GM19468 (cell line): ENCODE measurements around the gene LMBRD1.
"Not testable (repeated sequence)": the region's sequence is repeated elsewhere in the genome, so short reads cannot be mapped to it uniquely, and the experiment has no call there.

Source experiments
- ATAC-seq: cut with Tn5 transposase; IDR thresholded peaks from one replicate; pipeline ENCODE4 v1.9.1; 2021; ENCODE audit warnings: mild to moderate bottlenecking, moderate library complexity, moderate number of reproducible peaks; ENCODE audit not compliant: unreplicated experiment; ENCODE audit errors: extremely low read depth

Gene LMBRD1

GRCh38 chr6:69801225-69801624, 4.4 kb upstream of the LMBRD1 start:
- no peak for ATAC-seq

- ATAC-seq = not testable (repeated sequence)
Measured at GRCh38 chr6:69798796-69799195, 2.0 kb upstream of the LMBRD1 start.

- no peak for ATAC-seq
Measured at GRCh38 chr6:69796073-69796641, 653 bp downstream of the LMBRD1 start.

GRCh38 chr6:69795469-69796072, 1.2 kb downstream of the LMBRD1 start:
- peak; percentile 18 for ATAC-seq

GRCh38 chr6:69792292-69792691, 4.5 kb downstream of the LMBRD1 start:
- ATAC-seq = no peak

GRCh38 chr6:69791065-69791471, 5.7 kb downstream of the LMBRD1 start:
- ATAC-seq = peak; percentile 19

GRCh38 chr6:69790629-69791028, 6.2 kb downstream of the LMBRD1 start:
- ATAC-seq = no peak

- ATAC-seq = no peak
Measured at GRCh38 chr6:69789578-69789977, 7.2 kb downstream of the LMBRD1 start.

- not testable (repeated sequence) for ATAC-seq
Measured at GRCh38 chr6:69787436-69787835, 9.4 kb downstream of the LMBRD1 start.

- no peak for ATAC-seq
Measured at GRCh38 chr6:69785697-69786096, 11.1 kb downstream of the LMBRD1 start.

- ATAC-seq = peak; percentile 75
Measured at GRCh38 chr6:69784595-69785377, 12.0 kb downstream of the LMBRD1 start.

- ATAC-seq = no peak
Measured at GRCh38 chr6:69783108-69783507, 13.7 kb downstream of the LMBRD1 start.

GRCh38 chr6:69780585-69781178, 16.1 kb downstream of the LMBRD1 start:
- no peak for ATAC-seq

GRCh38 chr6:69775941-69776340, 20.9 kb downstream of the LMBRD1 start:
- no peak for ATAC-seq

GRCh38 chr6:69775585-69775849, 21.3 kb downstream of the LMBRD1 start:
- ATAC-seq = no peak

GRCh38 chr6:69774740-69775584, 21.8 kb downstream of the LMBRD1 start:
- ATAC-seq = no peak

GRCh38 chr6:69771158-69771906, 25.5 kb downstream of the LMBRD1 start:
- ATAC-seq = no peak

- ATAC-seq = no peak
Measured at GRCh38 chr6:69768664-69769063, 28.1 kb downstream of the LMBRD1 start.

- no peak for ATAC-seq
Measured at GRCh38 chr6:69763763-69764162, 33.0 kb downstream of the LMBRD1 start.

- ATAC-seq = no peak
Measured at GRCh38 chr6:69761853-69762252, 35.0 kb downstream of the LMBRD1 start.
